Glutamatergic neuron (in vitro differentiated cells): ENCODE results near the gene STC2. TPM values are rescaled to one million over a fixed set of nuclear protein-coding genes. Genes with fewer than 3 reads are reported as not detected.

Experiments
- DNase-seq: peaks from one replicate; pipeline ENCODE4 v3.0.0; 2022
- H3K27ac Mint-ChIP-seq: one replicate; pipeline ENCODE4 v1.8.0; 2020; ENCODE audit warnings: mild to moderate bottlenecking, mixed read lengths, inconsistent platforms; ENCODE audit not compliant: unreplicated experiment
- H3K27me3 Mint-ChIP-seq: one replicate; pipeline ENCODE4 v1.8.0; 2020; ENCODE audit warnings: mild to moderate bottlenecking, moderate library complexity, mixed read lengths, inconsistent platforms; ENCODE audit not compliant: unreplicated experiment
- H3K36me3 Mint-ChIP-seq: one replicate; pipeline ENCODE4 v1.8.0; 2020; ENCODE audit warnings: mild to moderate bottlenecking, mixed read lengths, inconsistent platforms; ENCODE audit not compliant: unreplicated experiment
- H3K4me1 Mint-ChIP-seq: one replicate; pipeline ENCODE4 v1.8.0; 2020; ENCODE audit warnings: mild to moderate bottlenecking, low read depth, mixed read lengths, inconsistent platforms; ENCODE audit not compliant: unreplicated experiment
- H3K4me3 Mint-ChIP-seq: one replicate; pipeline ENCODE4 v1.8.0; 2020; ENCODE audit warnings: mild to moderate bottlenecking, mixed read lengths, inconsistent platforms; ENCODE audit not compliant: unreplicated experiment
- H3K9me3 Mint-ChIP-seq: one replicate; pipeline ENCODE4 v1.8.0; 2020; ENCODE audit warnings: mild to moderate bottlenecking, moderate library complexity, mixed read lengths, inconsistent platforms; ENCODE audit not compliant: unreplicated experiment
- total RNA-seq: library from RNA; stranded (reverse); fragmentation: NEBNext Ultra II Directional; extraction: Animal tissue kit (Norgen Biotek cat#: 25700); gene quantifications from one replicate; pipeline ENCODE4 v1.2.1, GENCODE V29; 2021; ENCODE audit not compliant: unreplicated experiment
- TF ChIP-seq, protein P1 (sequence below): fragments of 200-600 bp; sonication (generic); IDR thresholded peaks from one replicate; pipeline ENCODE4 v1.5.0; 2021; ENCODE audit not compliant: partially characterized antibody, unreplicated experiment

The STC2 gene
- total RNA-seq, 1 donor from 2014 or later = 14.0 TPM

DNA sequence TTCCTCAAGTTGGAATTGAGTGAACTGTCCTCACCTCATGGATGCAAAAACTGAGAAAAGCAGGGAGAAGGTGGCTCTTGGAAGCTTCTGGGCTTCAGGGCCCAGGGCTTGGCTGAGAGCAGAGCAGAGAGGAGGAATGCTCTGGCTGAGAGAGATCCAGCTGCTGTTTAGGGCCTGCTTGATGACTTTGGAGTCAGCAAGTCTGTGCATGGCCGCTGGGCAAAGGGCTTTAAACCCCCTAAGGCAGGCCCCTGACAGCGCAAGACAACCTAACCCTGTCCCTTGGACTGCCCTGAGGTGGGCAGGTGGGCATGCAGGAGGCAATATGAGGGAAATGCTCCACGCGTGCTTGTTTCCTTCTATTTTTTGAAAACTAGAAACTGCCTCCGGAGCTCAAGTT is 8.6 kb downstream of the STC2 start:
- peaks cover 18% of the 10 kb centered on the region for H3K4me1 Mint-ChIP-seq
- peaks cover 6% of the 10 kb centered on the region for H3K27me3 Mint-ChIP-seq
- H3K4me3 Mint-ChIP-seq = no peak overlapping the region
- H3K27ac Mint-ChIP-seq = no peak overlapping the region
- peaks cover 3% of the 10 kb centered on the region for H3K9me3 Mint-ChIP-seq
- peaks cover 9% of the 10 kb centered on the region for H3K36me3 Mint-ChIP-seq
- TF ChIP-seq, protein P1, sequence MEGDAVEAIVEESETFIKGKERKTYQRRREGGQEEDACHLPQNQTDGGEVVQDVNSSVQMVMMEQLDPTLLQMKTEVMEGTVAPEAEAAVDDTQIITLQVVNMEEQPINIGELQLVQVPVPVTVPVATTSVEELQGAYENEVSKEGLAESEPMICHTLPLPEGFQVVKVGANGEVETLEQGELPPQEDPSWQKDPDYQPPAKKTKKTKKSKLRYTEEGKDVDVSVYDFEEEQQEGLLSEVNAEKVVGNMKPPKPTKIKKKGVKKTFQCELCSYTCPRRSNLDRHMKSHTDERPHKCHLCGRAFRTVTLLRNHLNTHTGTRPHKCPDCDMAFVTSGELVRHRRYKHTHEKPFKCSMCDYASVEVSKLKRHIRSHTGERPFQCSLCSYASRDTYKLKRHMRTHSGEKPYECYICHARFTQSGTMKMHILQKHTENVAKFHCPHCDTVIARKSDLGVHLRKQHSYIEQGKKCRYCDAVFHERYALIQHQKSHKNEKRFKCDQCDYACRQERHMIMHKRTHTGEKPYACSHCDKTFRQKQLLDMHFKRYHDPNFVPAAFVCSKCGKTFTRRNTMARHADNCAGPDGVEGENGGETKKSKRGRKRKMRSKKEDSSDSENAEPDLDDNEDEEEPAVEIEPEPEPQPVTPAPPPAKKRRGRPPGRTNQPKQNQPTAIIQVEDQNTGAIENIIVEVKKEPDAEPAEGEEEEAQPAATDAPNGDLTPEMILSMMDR = no peak
- no peak for DNase-seq

DNA sequence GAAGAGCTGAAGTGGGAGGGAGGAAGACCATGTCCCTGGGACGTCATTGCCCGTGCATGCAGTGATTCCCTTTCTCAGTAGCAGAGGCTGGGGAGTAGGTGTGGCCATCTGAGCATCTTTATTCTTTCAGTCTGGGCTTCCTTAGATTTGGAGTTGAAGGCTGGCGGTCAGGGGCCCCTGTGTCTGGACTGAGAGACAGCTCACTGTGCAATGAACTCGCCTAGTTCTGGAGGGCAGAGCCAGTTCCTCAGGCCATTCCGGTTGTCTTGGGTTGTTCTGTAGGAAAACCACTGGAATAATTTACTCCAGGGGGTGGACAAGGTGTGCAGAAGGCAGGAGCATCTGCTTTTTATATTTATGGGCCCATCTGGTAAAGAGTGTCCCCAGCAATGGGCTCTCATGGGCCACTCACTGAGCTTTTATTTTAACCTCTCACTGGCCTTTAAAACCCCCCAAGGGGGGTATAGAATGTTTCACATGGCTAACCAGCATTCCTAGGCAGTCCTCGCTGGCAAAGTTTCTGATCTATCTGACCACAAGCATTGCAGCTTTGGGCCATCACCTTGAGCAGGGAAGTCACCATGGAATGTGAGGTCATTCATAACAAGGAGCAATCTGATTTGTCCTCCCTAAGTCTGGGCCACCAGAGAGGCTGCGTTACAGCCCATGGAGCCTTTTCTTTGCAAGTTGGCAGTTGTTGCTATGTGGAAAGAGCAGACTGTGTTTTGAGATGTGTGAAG is 9.2 kb downstream of the STC2 start:
- peaks cover 18% of the 10 kb centered on the region for H3K4me1 Mint-ChIP-seq
- H3K36me3 Mint-ChIP-seq = peaks cover 9% of the 10 kb centered on the region
- H3K27ac Mint-ChIP-seq = no peak overlapping the region
- H3K27me3 Mint-ChIP-seq = peaks cover 6% of the 10 kb centered on the region
- TF ChIP-seq, protein P1 = no peak
- no peak for DNase-seq
- no peak overlapping the region for H3K4me3 Mint-ChIP-seq
- H3K9me3 Mint-ChIP-seq = peaks cover 3% of the 10 kb centered on the region

DNA sequence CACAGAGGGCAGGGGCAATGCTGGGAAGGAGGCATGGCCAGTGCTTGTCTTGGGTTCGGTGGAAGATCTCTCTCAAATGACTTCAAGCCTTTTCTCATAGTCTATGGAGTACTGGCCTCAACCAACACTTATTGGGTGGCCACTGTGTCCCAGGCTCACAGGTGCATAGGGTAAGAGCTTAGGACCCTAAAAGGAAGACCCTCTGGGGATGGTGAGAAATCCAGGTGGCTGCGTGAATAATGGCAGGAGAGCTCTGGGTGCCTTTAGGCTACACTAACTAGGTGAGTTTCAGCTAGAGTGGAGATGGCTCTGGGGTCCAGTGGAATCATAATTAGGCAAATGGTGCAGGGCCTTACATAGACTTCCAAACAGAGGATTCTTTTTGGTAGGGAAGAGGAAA is 9.9 kb downstream of the STC2 start:
- no peak for DNase-seq
- no peak overlapping the region for H3K4me3 Mint-ChIP-seq
- peaks cover 18% of the 10 kb centered on the region for H3K4me1 Mint-ChIP-seq
- H3K27ac Mint-ChIP-seq = no peak overlapping the region
- TF ChIP-seq, protein P1 = no peak
- H3K27me3 Mint-ChIP-seq = peaks cover 6% of the 10 kb centered on the region
- peaks cover 5% of the 10 kb centered on the region for H3K36me3 Mint-ChIP-seq
- H3K9me3 Mint-ChIP-seq = peaks cover 3% of the 10 kb centered on the region

DNA sequence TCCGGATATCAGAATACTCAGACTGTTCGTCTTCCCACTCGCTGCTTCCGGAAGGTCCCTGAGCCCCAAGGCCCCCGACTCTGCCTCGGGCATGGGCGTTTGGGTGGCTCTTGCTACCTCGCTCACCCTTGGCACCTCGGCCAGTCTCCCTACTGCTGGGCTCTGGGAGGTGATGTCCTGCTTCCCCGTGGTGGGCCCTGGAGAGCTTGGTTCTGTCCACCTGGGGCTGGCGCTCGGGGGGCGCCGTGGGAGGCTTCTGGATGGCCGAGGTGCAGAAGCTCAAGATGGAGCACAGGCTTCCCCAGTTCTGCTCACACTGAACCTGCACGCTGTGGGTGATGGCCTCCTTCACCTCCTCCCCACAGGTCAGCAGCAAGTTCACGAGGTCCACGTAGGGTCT is 10.4 kb downstream of the STC2 start:
- peaks cover 5% of the 10 kb centered on the region for H3K36me3 Mint-ChIP-seq
- H3K4me3 Mint-ChIP-seq = no peak overlapping the region
- no peak overlapping the region for H3K27ac Mint-ChIP-seq
- peaks cover 4% of the 10 kb centered on the region for H3K27me3 Mint-ChIP-seq
- no peak for DNase-seq
- H3K9me3 Mint-ChIP-seq = peaks cover 3% of the 10 kb centered on the region
- TF ChIP-seq, protein P1 = no peak
- H3K4me1 Mint-ChIP-seq = peaks cover 18% of the 10 kb centered on the region

DNA sequence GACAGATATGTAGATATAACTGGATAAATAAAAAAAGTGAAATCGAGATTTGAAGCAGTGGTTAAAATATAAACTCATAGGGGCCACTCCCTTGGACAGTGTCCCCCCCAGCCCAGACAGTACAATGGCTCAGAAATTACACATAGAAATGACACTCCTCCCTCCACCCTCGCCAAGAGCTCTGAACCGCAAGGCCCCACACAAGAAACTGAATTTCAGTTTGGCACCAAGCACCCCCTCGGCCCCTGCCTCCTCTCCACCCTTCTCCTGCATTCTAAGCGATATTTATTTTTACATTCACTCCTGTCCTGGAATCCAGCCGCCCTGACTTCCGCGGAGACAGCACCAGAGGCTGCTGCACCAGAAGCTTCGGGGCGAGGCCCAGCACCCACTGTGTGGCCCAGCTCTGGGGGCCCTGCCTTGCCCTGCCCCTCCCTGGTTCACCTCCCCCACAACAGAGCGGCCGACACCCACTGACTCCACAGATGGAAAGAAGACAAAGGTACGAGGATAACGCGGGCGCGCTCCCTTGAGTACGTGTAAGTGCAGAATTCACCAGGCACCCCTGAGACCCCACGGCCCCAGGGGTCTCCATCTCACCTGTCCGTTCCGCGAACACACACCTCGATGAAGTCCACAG is 11.0 kb downstream of the STC2 start:
- H3K4me3 Mint-ChIP-seq = no peak overlapping the region
- H3K9me3 Mint-ChIP-seq = peaks cover 3% of the 10 kb centered on the region
- no peak overlapping the region for H3K27ac Mint-ChIP-seq
- no peak for DNase-seq
- H3K27me3 Mint-ChIP-seq = peaks cover 4% of the 10 kb centered on the region
- TF ChIP-seq, protein P1 = no peak
- H3K4me1 Mint-ChIP-seq = peaks cover 18% of the 10 kb centered on the region
- peaks cover under 1% of the 10 kb centered on the region for H3K36me3 Mint-ChIP-seq
